Measurements from ENCODE around the gene BMP2. TPM values are rescaled to one million over a fixed set of nuclear protein-coding genes. Genes with fewer than 3 reads are reported as not detected.

Gene BMP2
- total and polyA plus RNA-seq, 2 of the 4 experiments (the other 2 are of a cell fraction) = 0.18 to 0.21 TPM

DNA sequence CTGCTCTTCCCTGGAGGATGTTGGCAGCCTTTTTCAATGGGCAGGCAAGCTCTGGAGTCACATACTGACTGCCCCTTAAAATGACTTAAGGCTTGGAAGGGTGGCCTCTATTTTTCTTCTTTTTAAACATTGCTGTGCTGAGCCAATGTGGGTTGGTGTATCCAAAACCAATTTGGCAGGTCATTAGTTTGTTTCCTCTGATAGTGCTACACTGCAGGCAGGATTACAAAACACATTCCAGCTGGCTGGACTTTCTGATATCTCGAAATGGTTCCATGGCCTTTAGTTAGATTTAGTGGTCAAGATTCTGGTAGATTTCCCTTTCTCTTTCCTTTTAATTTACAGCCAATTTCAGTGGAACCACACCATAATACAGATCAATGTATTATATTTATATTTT, 28.1 kb upstream of the BMP2 start:
- Histone ChIP-seq H2BK5ac (ENCODE audit: low read depth, low read length, poor library complexity, severe bottlenecking) (no peak overlapping the region), H4K8ac (ENCODE audit: low read depth in 2 of 2, low read length in 2 of 2) (no peak overlapping the region), H3K27ac (ENCODE audit: insufficient read depth, low read length) (no peak overlapping the region), H3K4me1 (ENCODE audit: control insufficient read depth, insufficient read depth, low read length) (no peaks in the 10 kb centered on the region), H4K5ac (ENCODE audit: low read depth, low read length) (no peak overlapping the region), H3K9ac (ENCODE audit: low read depth, low read length) (no peak overlapping the region), H3K79me1 (ENCODE audit: low read depth in 1 of 2, low read length in 2 of 2) (no peaks in the 10 kb centered on the region), H3K9me3 (ENCODE audit: control insufficient read depth, insufficient read depth, low read length) (no peaks in the 10 kb centered on the region), H3K56ac (ENCODE audit: extremely low read depth, insufficient read depth, low read length) (no peak overlapping the region), H2BK15ac (ENCODE audit: low read depth, low read length) (no peak overlapping the region), H2AFZ (replicated peaks; ENCODE audit: low read length, poor library complexity) (no peak overlapping the region), H3K18ac (ENCODE audit: low read depth, low read length) (no peak overlapping the region), H2BK20ac (ENCODE audit: low read depth, low read length) (no peak overlapping the region), H3K14ac (replicated peaks; ENCODE audit: low read depth, low read length) (no peak overlapping the region), H2BK120ac (ENCODE audit: low read depth, low read length) (no peak overlapping the region), H3K27me3 (ENCODE audit: control insufficient read depth, insufficient read depth, low read length) (peaks cover 6% of the 10 kb centered on the region), H3K4me2 (ENCODE audit: low read depth, low read length) (no peak overlapping the region), H3K4me3 (ENCODE audit: insufficient read depth, low read depth, low read length) (no peak overlapping the region), H3K4ac (ENCODE audit: low read depth, low read length) (no peak overlapping the region), H4K91ac (ENCODE audit: insufficient read depth, low read depth, low read length) (no peak overlapping the region), H3K9me1 (ENCODE audit: insufficient read depth, low read length) (no peaks in the 10 kb centered on the region), H2AK5ac (ENCODE audit: low read depth, low read length) (no peak overlapping the region), H4K20me1 (ENCODE audit: insufficient read depth, low read length) (no peaks in the 10 kb centered on the region), H3K23ac (ENCODE audit: low read depth, low read length) (no peak overlapping the region), H3K36me3 (ENCODE audit: control insufficient read depth, insufficient read depth, low read length) (no peaks in the 10 kb centered on the region), H2AK9ac (replicated peaks; ENCODE audit: low read depth, low read length, poor library complexity) (no peak overlapping the region)
- ChIA-PET POLR2A (ENCODE audit: unreplicated experiment) (no interaction called here), CTCF (no interaction called here)
- dilution Hi-C loops (cut with HindIII; ENCODE audit: low sequenced_read_pairs, unreplicated experiment) = no loop called here
- TF ChIP-seq, protein P1, sequence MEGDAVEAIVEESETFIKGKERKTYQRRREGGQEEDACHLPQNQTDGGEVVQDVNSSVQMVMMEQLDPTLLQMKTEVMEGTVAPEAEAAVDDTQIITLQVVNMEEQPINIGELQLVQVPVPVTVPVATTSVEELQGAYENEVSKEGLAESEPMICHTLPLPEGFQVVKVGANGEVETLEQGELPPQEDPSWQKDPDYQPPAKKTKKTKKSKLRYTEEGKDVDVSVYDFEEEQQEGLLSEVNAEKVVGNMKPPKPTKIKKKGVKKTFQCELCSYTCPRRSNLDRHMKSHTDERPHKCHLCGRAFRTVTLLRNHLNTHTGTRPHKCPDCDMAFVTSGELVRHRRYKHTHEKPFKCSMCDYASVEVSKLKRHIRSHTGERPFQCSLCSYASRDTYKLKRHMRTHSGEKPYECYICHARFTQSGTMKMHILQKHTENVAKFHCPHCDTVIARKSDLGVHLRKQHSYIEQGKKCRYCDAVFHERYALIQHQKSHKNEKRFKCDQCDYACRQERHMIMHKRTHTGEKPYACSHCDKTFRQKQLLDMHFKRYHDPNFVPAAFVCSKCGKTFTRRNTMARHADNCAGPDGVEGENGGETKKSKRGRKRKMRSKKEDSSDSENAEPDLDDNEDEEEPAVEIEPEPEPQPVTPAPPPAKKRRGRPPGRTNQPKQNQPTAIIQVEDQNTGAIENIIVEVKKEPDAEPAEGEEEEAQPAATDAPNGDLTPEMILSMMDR (conservative IDR thresholded peaks at IDR 0.05; ENCODE audit: low read depth, low read length) = no peak
- TF ChIP-seq CHD1 (IDR thresholded peaks at IDR 0.05; ENCODE audit: low read depth, low read length) (no peak), MXI1 (IDR thresholded peaks at IDR 0.05; ENCODE audit: borderline replicate concordance, low read depth, low read length) (no peak), FOS (IDR thresholded peaks at IDR 0.05; ENCODE audit: low read depth, low read length) (no peak), MAZ (IDR thresholded peaks at IDR 0.05; ENCODE audit: borderline replicate concordance, low read depth, low read length) (no peak), BHLHE40 (IDR thresholded peaks at IDR 0.05; ENCODE audit: low read depth, low read length) (no peak), RCOR1 (IDR thresholded peaks at IDR 0.05; ENCODE audit: insufficient replicate concordance, low read length) (no peak), NFE2L2 (IDR thresholded peaks at IDR 0.05; ENCODE audit: low read depth, low read length) (no peak), SMC3 (IDR thresholded peaks at IDR 0.05; ENCODE audit: low read depth, low read length) (no peak), CEBPB (IDR thresholded peaks at IDR 0.05; ENCODE audit: low read depth, low read length) (no peak), POLR2A (IDR thresholded peaks at IDR 0.05; ENCODE audit: low read depth, low read length) (no peak), MAFK (IDR thresholded peaks at IDR 0.05; ENCODE audit: low read depth, low read length) (no peak), RFX5 (IDR thresholded peaks at IDR 0.05; ENCODE audit: low read depth, low read length) (no peak), RAD21 (IDR thresholded peaks at IDR 0.05; ENCODE audit: low read length) (no peak)
- TF ChIP-seq, protein P2, sequence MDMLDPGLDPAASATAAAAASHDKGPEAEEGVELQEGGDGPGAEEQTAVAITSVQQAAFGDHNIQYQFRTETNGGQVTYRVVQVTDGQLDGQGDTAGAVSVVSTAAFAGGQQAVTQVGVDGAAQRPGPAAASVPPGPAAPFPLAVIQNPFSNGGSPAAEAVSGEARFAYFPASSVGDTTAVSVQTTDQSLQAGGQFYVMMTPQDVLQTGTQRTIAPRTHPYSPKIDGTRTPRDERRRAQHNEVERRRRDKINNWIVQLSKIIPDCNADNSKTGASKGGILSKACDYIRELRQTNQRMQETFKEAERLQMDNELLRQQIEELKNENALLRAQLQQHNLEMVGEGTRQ (IDR thresholded peaks at IDR 0.05; ENCODE audit: low read depth, low read length) = no peak
- TF ChIP-seq, protein P3, sequence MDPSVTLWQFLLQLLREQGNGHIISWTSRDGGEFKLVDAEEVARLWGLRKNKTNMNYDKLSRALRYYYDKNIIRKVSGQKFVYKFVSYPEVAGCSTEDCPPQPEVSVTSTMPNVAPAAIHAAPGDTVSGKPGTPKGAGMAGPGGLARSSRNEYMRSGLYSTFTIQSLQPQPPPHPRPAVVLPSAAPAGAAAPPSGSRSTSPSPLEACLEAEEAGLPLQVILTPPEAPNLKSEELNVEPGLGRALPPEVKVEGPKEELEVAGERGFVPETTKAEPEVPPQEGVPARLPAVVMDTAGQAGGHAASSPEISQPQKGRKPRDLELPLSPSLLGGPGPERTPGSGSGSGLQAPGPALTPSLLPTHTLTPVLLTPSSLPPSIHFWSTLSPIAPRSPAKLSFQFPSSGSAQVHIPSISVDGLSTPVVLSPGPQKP (IDR thresholded peaks at IDR 0.05; ENCODE audit: borderline replicate concordance, low read depth, low read length) = no peak
- DNase-seq = no peak
- intact Hi-C loops (cut with micrococcal nuclease) = no loop called here
- BruUV-seq (replicated peaks) = no TSS peak
- ATAC-seq (ENCODE audit: low read depth) = no peak
- in situ Hi-C loops (cut with MboI; ENCODE audit: low sequenced_read_pairs) = no loop called here
- no CpG with 5 or more reads among the region's 1 CpG for WGBS, 2 experiments (ENCODE audit: extremely low coverage in 2 of 2, insufficient read length in 1 of 2)

All from IMR-90 (cell line).